Adipose tissue (tissue), 3 donors: Measurements from ENCODE around the gene F8. TPM values are rescaled to one million over a fixed set of nuclear protein-coding genes. Genes with fewer than 3 reads are reported as not detected.
"Not testable (repeated sequence)": the region's sequence is repeated elsewhere in the genome, so short reads cannot be mapped to it uniquely, and the experiment has no call there.

Source experiments
- H3K27ac ChIP-seq: one replicate; pipeline ENCODE4 v1.5.1; 2013; ENCODE audit warnings: low read depth, low read length
- WGBS, 3 donors: extraction: QIAGEN DNeasy Blood & Tissue Kit; methylation state at CpG; one replicate each; pipeline ENCODE4 v1.1.7; 2013; 5-methylcytosine and 5-hydroxymethylcytosine counted together
- polyA plus RNA-seq, 3 donors: library from polyadenylated mRNA; stranded (reverse); fragments of 200-250 nt; gene quantifications; one replicate each; pipeline ENCODE4 v1.2.3, GENCODE V29; 2013
- donor health status: healthy with polysubstance abuse.
- donor health status: Bipolar disorder and iron deficiency.
- donor health status: healthy.

The F8 gene
- polyA plus RNA-seq, 3 donors: 5.1 to 26.7 (median 25.8) TPM

GRCh38 chrX:154833746-154834274 lies 188.7 kb downstream of the F8 start:
- H3K27ac ChIP-seq: no peak overlapping the region
- WGBS, 3 donors: 78 to 91% (median 84%) methylated on average over 3 of the region's 3 CpGs

- 13 to 44% (median 32%) methylated on average over 1 of the region's 1 CpG for WGBS, 3 donors
- H3K27ac ChIP-seq: no peak overlapping the region
These were observed 192.5 kb downstream of the F8 start for GRCh38 chrX:154829926-154830442.

- no peak overlapping the region for H3K27ac ChIP-seq
These were observed 193.4 kb downstream of the F8 start for GRCh38 chrX:154829134-154829533.

- WGBS, 3 donors: 72 to 85% (median 76%) methylated on average over 2 of the region's 2 CpGs
- no peak overlapping the region for H3K27ac ChIP-seq
These were observed 194.5 kb downstream of the F8 start for GRCh38 chrX:154828016-154828408.

GRCh38 chrX:154827194-154828015 lies 195.1 kb downstream of the F8 start:
- H3K27ac ChIP-seq: no peak overlapping the region
- 57 to 64% (median 64%) methylated on average over 4 of the region's 4 CpGs for WGBS, 3 donors

- H3K27ac ChIP-seq: not testable (repeated sequence)
- no CpG with 5 or more reads among the region's 3 CpGs for WGBS, 3 donors
These were observed 196.9 kb downstream of the F8 start for GRCh38 chrX:154825586-154825985.

GRCh38 chrX:154824638-154825037 lies 197.9 kb downstream of the F8 start:
- no peak overlapping the region for H3K27ac ChIP-seq
- 56 to 90% (median 87%) methylated on average over 1 of the region's 1 CpG for WGBS, 3 donors

GRCh38 chrX:154822029-154822428 lies 200.5 kb downstream of the F8 start:
- 72 to 88% (median 83%) methylated on average over 3 of the region's 3 CpGs for WGBS, 3 donors
- no peak overlapping the region for H3K27ac ChIP-seq

- H3K27ac ChIP-seq: no peak overlapping the region
These were observed 201.0 kb downstream of the F8 start for GRCh38 chrX:154821523-154821922.

- no peak overlapping the region for H3K27ac ChIP-seq
- WGBS, 3 donors: 71 to 90% (median 86%) methylated on average over 7 of the region's 7 CpGs
These were observed 202.7 kb downstream of the F8 start for GRCh38 chrX:154819771-154820341.

GRCh38 chrX:154818916-154819770 lies 203.4 kb downstream of the F8 start:
- no peak overlapping the region for H3K27ac ChIP-seq
- WGBS, 3 donors: 43 to 66% (median 65%) methylated on average over 11 of the region's 11 CpGs

GRCh38 chrX:154817048-154817618 lies 205.4 kb downstream of the F8 start:
- H3K27ac ChIP-seq: not testable (repeated sequence)
- WGBS, 3 donors: 91 to 99% (median 96%) methylated on average over 18 to 19 of the region's 19 CpGs

- H3K27ac ChIP-seq: not testable (repeated sequence)
- WGBS, 3 donors: 84 to 93% (median 86%) methylated on average over 4 of the region's 4 CpGs
These were observed 206.1 kb downstream of the F8 start for GRCh38 chrX:154816326-154816898.

GRCh38 chrX:154815274-154815818 lies 207.2 kb downstream of the F8 start:
- 58 to 85% (median 75%) methylated on average over 5 of the region's 5 CpGs for WGBS, 3 donors

GRCh38 chrX:154813801-154814200 lies 208.7 kb downstream of the F8 start:
- 22 to 59% (median 32%) methylated on average over 1 of the region's 1 CpG for WGBS, 3 donors

More at GRCh38 chrX:154815274-154815818, 207.2 kb downstream of the F8 start:
- no peak overlapping the region for H3K27ac ChIP-seq

GRCh38 chrX:154812341-154813101 lies 210.0 kb downstream of the F8 start:
- 78 to 84% (median 81%) methylated on average over 2 of the region's 2 CpGs for WGBS, 3 donors
- no peak overlapping the region for H3K27ac ChIP-seq

More at GRCh38 chrX:154813801-154814200, 208.7 kb downstream of the F8 start:
- H3K27ac ChIP-seq: no peak overlapping the region
